ENCODE results near the gene AGBL1.

DNA sequence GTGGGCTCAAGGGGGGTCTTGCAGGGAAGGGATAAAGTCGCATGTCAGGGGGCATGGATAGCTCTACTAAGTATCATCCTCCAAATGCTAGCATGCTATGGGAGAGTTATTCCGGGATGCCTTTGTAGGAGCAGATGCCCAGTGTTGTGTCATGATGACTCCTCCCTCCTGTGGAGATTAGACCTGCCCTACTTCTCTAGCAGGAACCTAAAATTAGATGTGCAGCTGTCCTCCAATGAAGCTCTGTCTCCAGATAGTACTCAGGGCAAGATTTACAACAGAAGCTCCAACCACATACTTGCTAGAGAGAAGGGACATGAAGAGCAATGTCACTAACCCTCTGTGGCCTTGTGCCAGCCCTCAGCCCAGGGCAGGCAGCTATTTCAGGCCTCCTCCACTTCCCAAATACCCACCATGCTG is 82.5 kb downstream of the AGBL1 start:
- TF ChIP-seq, protein P1, sequence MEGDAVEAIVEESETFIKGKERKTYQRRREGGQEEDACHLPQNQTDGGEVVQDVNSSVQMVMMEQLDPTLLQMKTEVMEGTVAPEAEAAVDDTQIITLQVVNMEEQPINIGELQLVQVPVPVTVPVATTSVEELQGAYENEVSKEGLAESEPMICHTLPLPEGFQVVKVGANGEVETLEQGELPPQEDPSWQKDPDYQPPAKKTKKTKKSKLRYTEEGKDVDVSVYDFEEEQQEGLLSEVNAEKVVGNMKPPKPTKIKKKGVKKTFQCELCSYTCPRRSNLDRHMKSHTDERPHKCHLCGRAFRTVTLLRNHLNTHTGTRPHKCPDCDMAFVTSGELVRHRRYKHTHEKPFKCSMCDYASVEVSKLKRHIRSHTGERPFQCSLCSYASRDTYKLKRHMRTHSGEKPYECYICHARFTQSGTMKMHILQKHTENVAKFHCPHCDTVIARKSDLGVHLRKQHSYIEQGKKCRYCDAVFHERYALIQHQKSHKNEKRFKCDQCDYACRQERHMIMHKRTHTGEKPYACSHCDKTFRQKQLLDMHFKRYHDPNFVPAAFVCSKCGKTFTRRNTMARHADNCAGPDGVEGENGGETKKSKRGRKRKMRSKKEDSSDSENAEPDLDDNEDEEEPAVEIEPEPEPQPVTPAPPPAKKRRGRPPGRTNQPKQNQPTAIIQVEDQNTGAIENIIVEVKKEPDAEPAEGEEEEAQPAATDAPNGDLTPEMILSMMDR (IDR thresholded peaks at IDR 0.05; ENCODE audit: low read depth, low read length, missing input control) = no peak
- TF ChIP-seq SP1 (IDR thresholded peaks at IDR 0.05) (no peak), JUND (IDR thresholded peaks at IDR 0.05) (no peak), TAF1 (conservative IDR thresholded peaks at IDR 0.05) (no peak)
